MM.1S (cell line): ENCODE measurements around the gene RAB3IL1.

Experiments
- EZH2 ChIP-seq: fragments of 300-600 bp; sonication (generic); optimal IDR thresholded peaks from 2 replicates; pipeline ENCODE3; 2017; ENCODE audit warnings: low read depth, mild to moderate bottlenecking, antibody characterized with exemption, low read length, mixed read lengths
- EZH2phosphoT487 ChIP-seq: fragments of 300-600 bp; sonication (generic); IDR thresholded peaks from 2 replicates; pipeline ENCODE4 v1.6.1; 2018; ENCODE audit warnings: antibody characterized with exemption, low read length
- TF ChIP-seq, protein P1 (sequence below): fragments of 300-600 bp; sonication (generic); IDR thresholded peaks from 2 replicates; pipeline ENCODE4 v1.5.1; 2016; ENCODE audit warnings: antibody characterized with exemption, low read length, mixed read lengths

DNA sequence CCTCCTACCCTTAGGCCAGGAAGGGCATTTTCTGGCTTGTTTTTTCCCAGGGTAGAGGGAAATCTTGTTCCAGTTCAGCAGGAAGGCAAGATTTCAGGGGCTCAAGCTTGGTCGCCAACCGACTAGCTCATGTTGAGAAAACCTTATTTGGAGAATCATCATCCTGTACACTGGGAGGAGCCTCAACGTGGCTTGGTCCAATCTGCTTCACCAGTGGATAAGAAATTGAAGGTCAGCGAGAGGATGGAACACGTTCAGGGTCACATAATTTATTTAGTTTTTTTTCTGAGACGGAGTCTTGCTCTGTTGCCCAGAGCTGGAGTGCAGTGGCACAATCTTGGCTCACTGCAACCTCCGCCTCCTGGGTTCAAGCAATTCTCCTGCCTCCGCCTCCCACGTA is 68.7 kb downstream of the RAB3IL1 start:
- TF ChIP-seq EZH2 (no peak), EZH2phosphoT487 (no peak)
- TF ChIP-seq, protein P1, sequence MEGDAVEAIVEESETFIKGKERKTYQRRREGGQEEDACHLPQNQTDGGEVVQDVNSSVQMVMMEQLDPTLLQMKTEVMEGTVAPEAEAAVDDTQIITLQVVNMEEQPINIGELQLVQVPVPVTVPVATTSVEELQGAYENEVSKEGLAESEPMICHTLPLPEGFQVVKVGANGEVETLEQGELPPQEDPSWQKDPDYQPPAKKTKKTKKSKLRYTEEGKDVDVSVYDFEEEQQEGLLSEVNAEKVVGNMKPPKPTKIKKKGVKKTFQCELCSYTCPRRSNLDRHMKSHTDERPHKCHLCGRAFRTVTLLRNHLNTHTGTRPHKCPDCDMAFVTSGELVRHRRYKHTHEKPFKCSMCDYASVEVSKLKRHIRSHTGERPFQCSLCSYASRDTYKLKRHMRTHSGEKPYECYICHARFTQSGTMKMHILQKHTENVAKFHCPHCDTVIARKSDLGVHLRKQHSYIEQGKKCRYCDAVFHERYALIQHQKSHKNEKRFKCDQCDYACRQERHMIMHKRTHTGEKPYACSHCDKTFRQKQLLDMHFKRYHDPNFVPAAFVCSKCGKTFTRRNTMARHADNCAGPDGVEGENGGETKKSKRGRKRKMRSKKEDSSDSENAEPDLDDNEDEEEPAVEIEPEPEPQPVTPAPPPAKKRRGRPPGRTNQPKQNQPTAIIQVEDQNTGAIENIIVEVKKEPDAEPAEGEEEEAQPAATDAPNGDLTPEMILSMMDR, result no peak
